Measurements from ENCODE around the gene IFNE.

Gene IFNE

GRCh38 chr9:21491756-21492155 is 9.6 kb upstream of the IFNE start:
- TF ChIP-seq CTCF (IDR thresholded peaks at IDR 0.05; ENCODE audit: low read depth, low read length): no peak
- H3K4me3 ChIP-seq (ENCODE audit: low read depth, low read length): no peak overlapping the region

- no peak for TF ChIP-seq CTCF (IDR thresholded peaks at IDR 0.05; ENCODE audit: low read depth, low read length)
Measured at GRCh38 chr9:21481470-21482056, 550 bp downstream of the IFNE start.

GRCh38 chr9:21479152-21479702 is 2.9 kb downstream of the IFNE start:
- TF ChIP-seq CTCF (IDR thresholded peaks at IDR 0.05; ENCODE audit: low read depth, low read length): no peak
- H3K4me3 ChIP-seq (ENCODE audit: low read depth, low read length): no peak overlapping the region

More at GRCh38 chr9:21481470-21482056, 550 bp downstream of the IFNE start:
- no peak overlapping the region for H3K4me3 ChIP-seq (ENCODE audit: low read depth, low read length)

- no peak for TF ChIP-seq CTCF (IDR thresholded peaks at IDR 0.05; ENCODE audit: low read depth, low read length)
- H3K4me3 ChIP-seq (ENCODE audit: low read depth, low read length): no peak overlapping the region
Measured at GRCh38 chr9:21477466-21477865, 4.6 kb downstream of the IFNE start.

- no peak overlapping the region for H3K4me3 ChIP-seq (ENCODE audit: low read depth, low read length)
- TF ChIP-seq CTCF (IDR thresholded peaks at IDR 0.05; ENCODE audit: low read depth, low read length): no peak
Measured at GRCh38 chr9:21473236-21473635, 8.9 kb downstream of the IFNE start.

- no peak for TF ChIP-seq CTCF (IDR thresholded peaks at IDR 0.05; ENCODE audit: low read depth, low read length)
- H3K4me3 ChIP-seq (ENCODE audit: low read depth, low read length): no peak overlapping the region
Measured at GRCh38 chr9:21470126-21470525, 12.0 kb downstream of the IFNE start.

GRCh38 chr9:21465859-21466518 is 16.1 kb downstream of the IFNE start:
- H3K4me3 ChIP-seq (ENCODE audit: low read depth, low read length): no peak overlapping the region
- TF ChIP-seq CTCF (IDR thresholded peaks at IDR 0.05; ENCODE audit: low read depth, low read length): peak; percentile 48
